Measurements from ENCODE around the gene THRB.

Gene THRB

GRCh38 chr3:24530471-24530870 lies 35.8 kb upstream of the THRB start:
- DNase-seq (ENCODE audit: extremely low read depth, low read depth) = no peak
- no peak for TF ChIP-seq CTCF (IDR thresholded peaks at IDR 0.05; ENCODE audit: low read depth, low read length, missing control alignments)
- H3K4me3 ChIP-seq (replicated peaks; ENCODE audit: low read depth, low read length) = no peak overlapping the region

GRCh38 chr3:24529210-24529609 lies 34.6 kb upstream of the THRB start:
- no peak for TF ChIP-seq CTCF (IDR thresholded peaks at IDR 0.05; ENCODE audit: low read depth, low read length, missing control alignments)
- DNase-seq (ENCODE audit: extremely low read depth, low read depth) = no peak
- no peak overlapping the region for H3K4me3 ChIP-seq (replicated peaks; ENCODE audit: low read depth, low read length)

GRCh38 chr3:24526640-24527212 lies 32.1 kb upstream of the THRB start:
- no peak for TF ChIP-seq CTCF (IDR thresholded peaks at IDR 0.05; ENCODE audit: low read depth, low read length, missing control alignments)
- no peak for DNase-seq (ENCODE audit: extremely low read depth, low read depth)
- no peak overlapping the region for H3K4me3 ChIP-seq (replicated peaks; ENCODE audit: low read depth, low read length)

- DNase-seq (ENCODE audit: extremely low read depth, low read depth) = no peak
- H3K4me3 ChIP-seq (replicated peaks; ENCODE audit: low read depth, low read length) = no peak overlapping the region
- no peak for TF ChIP-seq CTCF (IDR thresholded peaks at IDR 0.05; ENCODE audit: low read depth, low read length, missing control alignments)
Measured at GRCh38 chr3:24525557-24525956, 30.9 kb upstream of the THRB start.

- TF ChIP-seq CTCF (IDR thresholded peaks at IDR 0.05; ENCODE audit: low read depth, low read length, missing control alignments) = no peak
- H3K4me3 ChIP-seq (replicated peaks; ENCODE audit: low read depth, low read length) = no peak overlapping the region
- no peak for DNase-seq (ENCODE audit: extremely low read depth, low read depth)
Measured at GRCh38 chr3:24525022-24525421, 30.4 kb upstream of the THRB start.

GRCh38 chr3:24523988-24524727 lies 29.5 kb upstream of the THRB start:
- no peak for DNase-seq (ENCODE audit: extremely low read depth, low read depth)

More at GRCh38 chr3:24523988-24524727, 29.5 kb upstream of the THRB start:
- no peak overlapping the region for H3K4me3 ChIP-seq (replicated peaks; ENCODE audit: low read depth, low read length)
- no peak for TF ChIP-seq CTCF (IDR thresholded peaks at IDR 0.05; ENCODE audit: low read depth, low read length, missing control alignments)
